Hepatocyte (in vitro differentiated cells): ENCODE results near the gene MICU1. TPM values are rescaled to one million over a fixed set of nuclear protein-coding genes. Genes with fewer than 3 reads are reported as not detected.
A peak's percentile ranks its signal among the peaks of the same experiment; 100 is the strongest.

Experiments
- DNase-seq: peaks from one replicate; pipeline ENCODE4 v3.0.0-alpha.2; 2016; ENCODE audit warnings: low spot score
- H2AFZ ChIP-seq: fragments of 200-600 bp; sonication (generic); 2 replicates; pipeline ENCODE4 v1.6.0; 2016; ENCODE audit warnings: antibody characterized with exemption, mild to moderate bottlenecking
- H3K27ac ChIP-seq: fragments of 200-600 bp; sonication (generic); 2 replicates; pipeline ENCODE4 v1.5.1; 2016; ENCODE audit warnings: mild to moderate bottlenecking
- H3K27me3 ChIP-seq: fragments of 200-600 bp; sonication (generic); 2 replicates; pipeline ENCODE4 v1.6.1; 2016
- H3K36me3 ChIP-seq: fragments of 200-600 bp; sonication (generic); replicated peaks from 2 replicates; pipeline ENCODE4 v1.5.1; 2016; ENCODE audit warnings: low read depth; ENCODE audit not compliant: insufficient read depth
- H3K4me1 ChIP-seq: fragments of 200-600 bp; sonication (generic); 2 replicates; pipeline ENCODE4 v1.5.1; 2016; ENCODE audit warnings: mild to moderate bottlenecking, moderate library complexity; ENCODE audit not compliant: insufficient read depth
- H3K4me2 ChIP-seq: fragments of 200-600 bp; sonication (generic); 2 replicates; pipeline ENCODE4 v1.6.0; 2016
- H3K4me3 ChIP-seq: fragments of 200-600 bp; sonication (generic); 2 replicates; pipeline ENCODE4 v1.5.1; 2016; ENCODE audit warnings: mild to moderate bottlenecking
- H3K79me2 ChIP-seq: fragments of 200-600 bp; sonication (generic); 2 replicates; pipeline ENCODE4 v1.6.0; 2017; ENCODE audit warnings: mild to moderate bottlenecking
- H3K9me2 ChIP-seq: fragments of 200-600 bp; sonication (generic); replicated peaks from 2 replicates; pipeline ENCODE4 v1.6.0; 2017; ENCODE audit warnings: mild to moderate bottlenecking; ENCODE audit not compliant: insufficient read depth
- H3K9me3 ChIP-seq: fragments of 200-600 bp; sonication (generic); 2 replicates; pipeline ENCODE4 v1.5.1; 2016; ENCODE audit warnings: low read depth, mild to moderate bottlenecking
- H4K20me1 ChIP-seq: fragments of 200-600 bp; sonication (generic); 2 replicates; pipeline ENCODE4 v1.6.0; 2016; ENCODE audit warnings: mild to moderate bottlenecking; ENCODE audit not compliant: insufficient read depth, poor library complexity, severe bottlenecking
- EZH2 ChIP-seq: fragments of 200-600 bp; sonication (generic); IDR thresholded peaks from 2 replicates; pipeline ENCODE4 v1.6.1; 2016; ENCODE audit warnings: antibody characterized with exemption, mild to moderate bottlenecking, borderline replicate concordance
- EZH2phosphoT487 ChIP-seq: fragments of 200-600 bp; sonication (generic); IDR thresholded peaks from one replicate; pipeline ENCODE4 v1.6.1; 2018; ENCODE audit warnings: antibody characterized with exemption, mild to moderate bottlenecking, low read depth, moderate library complexity; ENCODE audit not compliant: unreplicated experiment, severe bottlenecking
- WGBS: methylation state at CpG from one replicate; pipeline ENCODE4 v1.1.6; 2016; ENCODE audit warnings: low lambda C conversion rate; ENCODE audit errors: missing lambda C conversion rate; 5-methylcytosine and 5-hydroxymethylcytosine counted together
- polyA plus RNA-seq: library from polyadenylated mRNA; unstranded; fragments of >200 nt; fragmentation: Nextera tagmentation; extraction: Ambion mirVana; gene quantifications from 2 replicates; pipeline ENCODE4 v1.2.1, GENCODE V29; 2016
- total RNA-seq: library from RNA; depleted of rRNA; stranded (reverse); fragments of >200 nt; gene quantifications from 2 replicates; pipeline ENCODE4 v1.2.3, GENCODE V29; 2014
- TF ChIP-seq, protein P1 (sequence below): fragments of 200-600 bp; sonication (generic); IDR thresholded peaks from 2 replicates; pipeline ENCODE4 v1.5.1; 2016; ENCODE audit warnings: antibody characterized with exemption, mild to moderate bottlenecking; ENCODE audit not compliant: poor library complexity

The MICU1 gene
- total and polyA plus RNA-seq, 2 experiments from 2014 or later: 34.0 to 60.1 TPM

DNA sequence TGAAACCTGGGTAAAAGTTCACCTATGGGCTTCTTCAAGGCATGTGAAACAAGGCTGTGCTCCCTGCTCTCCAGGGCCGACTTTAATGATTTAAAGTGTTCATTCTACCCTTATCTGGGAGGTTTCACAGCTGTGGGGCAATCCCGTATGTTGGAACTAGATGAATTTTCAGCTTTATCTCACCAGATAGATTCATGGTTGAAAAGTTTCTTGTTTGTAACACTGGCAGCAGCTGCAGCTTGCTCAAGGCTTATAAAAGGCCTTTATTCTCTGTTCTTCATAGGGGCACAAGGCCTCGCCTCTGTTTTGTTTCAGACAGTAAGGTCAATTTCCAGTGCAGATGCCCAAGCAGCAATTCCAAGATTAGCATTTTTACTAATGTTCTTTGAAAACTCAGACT lies 200.7 kb downstream of the MICU1 start:
- H3K36me3 ChIP-seq: no peaks in the 10 kb centered on the region
- DNase-seq: peak; percentile 3

DNA sequence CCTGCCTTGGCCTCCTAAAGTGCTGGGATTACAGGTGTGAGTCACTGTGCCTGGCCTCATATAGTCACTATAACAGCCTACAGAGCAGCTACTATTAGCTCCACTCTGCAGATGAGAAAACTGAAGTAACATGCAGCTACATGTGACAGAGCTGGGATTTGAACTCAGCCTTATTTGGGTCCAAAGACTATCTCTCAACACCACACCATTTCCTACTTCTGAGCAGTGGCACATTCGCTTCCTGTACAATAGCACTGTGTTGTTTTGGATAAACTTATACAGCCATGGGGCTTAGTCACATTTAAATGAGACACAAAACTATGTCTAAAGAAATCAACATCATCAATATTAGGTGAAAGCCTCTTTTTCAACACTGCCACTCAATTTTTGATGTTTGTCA lies 201.3 kb downstream of the MICU1 start:
- Histone ChIP-seq H3K27ac (no peak overlapping the region), H4K20me1 (no peaks in the 10 kb centered on the region)
- no peak for TF ChIP-seq EZH2phosphoT487
- TF ChIP-seq, protein P1, sequence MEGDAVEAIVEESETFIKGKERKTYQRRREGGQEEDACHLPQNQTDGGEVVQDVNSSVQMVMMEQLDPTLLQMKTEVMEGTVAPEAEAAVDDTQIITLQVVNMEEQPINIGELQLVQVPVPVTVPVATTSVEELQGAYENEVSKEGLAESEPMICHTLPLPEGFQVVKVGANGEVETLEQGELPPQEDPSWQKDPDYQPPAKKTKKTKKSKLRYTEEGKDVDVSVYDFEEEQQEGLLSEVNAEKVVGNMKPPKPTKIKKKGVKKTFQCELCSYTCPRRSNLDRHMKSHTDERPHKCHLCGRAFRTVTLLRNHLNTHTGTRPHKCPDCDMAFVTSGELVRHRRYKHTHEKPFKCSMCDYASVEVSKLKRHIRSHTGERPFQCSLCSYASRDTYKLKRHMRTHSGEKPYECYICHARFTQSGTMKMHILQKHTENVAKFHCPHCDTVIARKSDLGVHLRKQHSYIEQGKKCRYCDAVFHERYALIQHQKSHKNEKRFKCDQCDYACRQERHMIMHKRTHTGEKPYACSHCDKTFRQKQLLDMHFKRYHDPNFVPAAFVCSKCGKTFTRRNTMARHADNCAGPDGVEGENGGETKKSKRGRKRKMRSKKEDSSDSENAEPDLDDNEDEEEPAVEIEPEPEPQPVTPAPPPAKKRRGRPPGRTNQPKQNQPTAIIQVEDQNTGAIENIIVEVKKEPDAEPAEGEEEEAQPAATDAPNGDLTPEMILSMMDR: no peak
- TF ChIP-seq EZH2: no peak

More for the DNA sequence above, 200.7 kb downstream of the MICU1 start:
- H3K4me2 ChIP-seq: no peak overlapping the region
- no peaks in the 10 kb centered on the region for H3K27me3 ChIP-seq
- no peak overlapping the region for H3K27ac ChIP-seq
- no peaks in the 10 kb centered on the region for H3K9me3 ChIP-seq
- no peak overlapping the region for H3K4me3 ChIP-seq
- no peak overlapping the region for H2AFZ ChIP-seq
- no peaks in the 10 kb centered on the region for H3K9me2 ChIP-seq
- peaks cover 6% of the 10 kb centered on the region for H3K4me1 ChIP-seq
- no peaks in the 10 kb centered on the region for H4K20me1 ChIP-seq
- no peaks in the 10 kb centered on the region for H3K79me2 ChIP-seq
- TF ChIP-seq EZH2phosphoT487 (no peak), EZH2 (no peak)
- TF ChIP-seq, protein P1: no peak
- WGBS: 46% methylated on average over 3 of the region's 3 CpGs

GRCh38 chr10:72423426-72423825 lies 202.5 kb downstream of the MICU1 start:
- Histone ChIP-seq H3K27ac (no peak overlapping the region), H3K9me3 (no peaks in the 10 kb centered on the region), H3K79me2 (no peaks in the 10 kb centered on the region), H3K9me2 (no peaks in the 10 kb centered on the region), H3K4me3 (no peak overlapping the region), H3K4me2 (no peak overlapping the region), H3K36me3 (no peaks in the 10 kb centered on the region), H2AFZ (no peak overlapping the region), H4K20me1 (no peaks in the 10 kb centered on the region), H3K27me3 (no peaks in the 10 kb centered on the region), H3K4me1 (peaks cover 6% of the 10 kb centered on the region)
- no peak for TF ChIP-seq EZH2phosphoT487
- no peak for TF ChIP-seq EZH2
- TF ChIP-seq, protein P1: no peak
- DNase-seq: no peak
- 86% methylated on average over 3 of the region's 3 CpGs for WGBS

More for the DNA sequence above, 201.3 kb downstream of the MICU1 start:
- no peaks in the 10 kb centered on the region for H3K27me3 ChIP-seq
- DNase-seq: no peak
- WGBS: 100% methylated on average over 1 of the region's 1 CpG
- H2AFZ ChIP-seq: no peak overlapping the region
- H3K9me3 ChIP-seq: no peaks in the 10 kb centered on the region
- H3K4me1 ChIP-seq: peaks cover 6% of the 10 kb centered on the region
- no peaks in the 10 kb centered on the region for H3K36me3 ChIP-seq
- no peak overlapping the region for H3K4me2 ChIP-seq
- H3K9me2 ChIP-seq: no peaks in the 10 kb centered on the region
- no peaks in the 10 kb centered on the region for H3K79me2 ChIP-seq
- no peak overlapping the region for H3K4me3 ChIP-seq
